Medulla oblongata (tissue), 1 donor: ENCODE measurements around the gene ITPR1.
"Not testable (repeated sequence)": the region's sequence is repeated elsewhere in the genome, so short reads cannot be mapped to it uniquely, and the experiment has no call there.

ENCODE experiments used
- DNase-seq: peaks from one replicate; pipeline ENCODE4 v3.0.0-alpha.2; 2015; ENCODE audit errors: extremely low spot score

Gene ITPR1

DNA sequence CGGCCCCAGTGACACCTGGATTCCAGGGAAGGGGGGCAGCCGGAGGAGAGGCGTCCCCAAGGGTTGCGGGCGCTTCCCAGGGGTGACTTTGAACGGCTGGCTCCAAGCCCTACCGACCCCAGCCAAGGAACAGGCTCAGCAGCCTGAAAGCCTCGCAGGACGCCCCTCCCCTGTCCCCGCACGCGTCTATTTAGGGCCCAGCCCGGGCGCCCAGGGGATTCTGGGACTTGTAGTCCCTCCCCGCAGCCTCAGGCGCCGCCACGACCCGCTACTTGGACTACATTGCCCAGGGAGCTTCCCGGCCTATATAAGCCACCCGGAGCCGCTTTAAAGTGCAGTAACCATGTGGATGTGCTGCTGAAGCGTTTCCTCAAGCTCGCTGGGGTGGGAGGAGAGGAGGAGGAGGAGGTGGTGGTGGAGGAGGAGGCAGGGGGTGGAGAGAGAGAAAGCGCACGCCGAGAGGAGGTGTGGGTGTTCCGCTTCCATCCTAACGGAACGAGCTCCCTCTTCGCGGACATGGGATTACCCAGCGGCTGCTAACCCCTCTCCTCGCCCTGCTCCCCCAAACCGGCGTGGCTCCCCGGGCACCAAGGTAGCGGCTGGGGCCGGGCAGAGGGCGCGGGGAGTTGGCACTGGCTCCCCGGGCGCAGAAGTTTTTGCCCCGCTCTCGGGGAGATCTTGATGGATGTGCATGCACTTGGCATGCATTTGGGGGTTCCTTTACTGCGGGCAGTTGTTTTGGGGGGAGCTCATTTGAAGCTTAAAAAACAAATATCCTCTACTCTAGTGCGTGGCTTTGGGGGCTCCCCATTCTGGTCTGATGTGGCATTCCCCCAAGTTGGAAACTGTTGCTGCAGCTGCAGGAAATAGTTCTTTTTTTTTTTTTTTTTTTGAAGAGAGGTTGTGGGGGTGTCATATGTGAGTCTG, at the start of gene ITPR1:
Gene ITPR1 (plus strand): TSS at position 335 of the 927 bp plus-strand sequence. CDS start 23,144 bp downstream, outside the sequence.
- peak; percentile 99 for DNase-seq

DNA sequence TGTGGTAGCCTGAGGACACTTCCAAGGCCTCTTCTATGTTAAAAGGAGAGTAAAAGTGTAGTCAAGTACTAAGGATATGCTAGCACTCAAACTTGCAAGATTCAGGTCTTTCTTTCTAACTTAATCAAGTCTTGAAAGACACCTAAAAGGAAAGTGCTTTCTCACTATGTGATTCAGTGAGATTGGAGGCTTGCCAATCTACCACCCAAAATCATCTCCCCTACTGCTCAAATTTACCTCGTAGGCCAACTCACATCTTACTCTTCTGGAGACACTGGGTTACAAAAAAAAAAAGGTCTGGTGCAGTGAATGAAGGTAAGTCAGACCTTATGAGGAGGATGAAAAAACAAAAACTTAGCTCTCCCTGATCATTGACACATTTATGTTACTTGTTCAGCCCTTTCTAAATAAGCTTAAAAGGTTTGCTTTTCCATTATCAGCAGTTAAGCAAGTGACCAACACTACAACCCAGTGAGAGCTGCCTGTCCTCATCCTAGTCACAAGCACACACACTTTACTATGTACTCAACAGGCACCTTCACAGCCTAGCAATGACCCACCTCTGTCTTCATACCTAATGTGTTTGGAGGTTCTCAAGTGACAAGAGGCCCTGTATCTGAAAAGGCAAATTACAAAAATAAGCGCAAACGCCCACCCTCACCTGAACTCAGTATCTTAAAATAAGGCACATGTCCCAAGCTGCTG, 45.7 kb upstream of the ITPR1 start:
- DNase-seq, result no peak

DNA sequence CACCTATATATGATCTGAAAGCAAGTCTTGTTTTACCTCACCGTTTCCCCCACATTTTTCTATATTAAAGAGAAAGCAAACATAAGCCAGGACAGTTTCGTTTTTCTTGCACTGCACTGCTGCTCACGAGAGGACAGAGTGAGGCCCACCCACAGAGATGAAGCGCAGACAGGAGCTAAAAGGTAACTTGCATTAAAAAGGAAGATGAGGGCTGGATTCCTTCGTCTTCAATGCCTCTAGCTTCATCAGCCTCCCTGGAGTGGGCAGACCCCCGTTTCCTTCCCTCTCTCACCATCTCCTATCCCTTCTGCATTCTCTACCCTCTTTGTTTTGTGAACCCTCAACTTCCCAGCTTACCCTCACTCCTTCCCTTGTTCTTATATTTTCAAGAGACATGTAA, 45.0 kb upstream of the ITPR1 start:
- no peak for DNase-seq

DNA sequence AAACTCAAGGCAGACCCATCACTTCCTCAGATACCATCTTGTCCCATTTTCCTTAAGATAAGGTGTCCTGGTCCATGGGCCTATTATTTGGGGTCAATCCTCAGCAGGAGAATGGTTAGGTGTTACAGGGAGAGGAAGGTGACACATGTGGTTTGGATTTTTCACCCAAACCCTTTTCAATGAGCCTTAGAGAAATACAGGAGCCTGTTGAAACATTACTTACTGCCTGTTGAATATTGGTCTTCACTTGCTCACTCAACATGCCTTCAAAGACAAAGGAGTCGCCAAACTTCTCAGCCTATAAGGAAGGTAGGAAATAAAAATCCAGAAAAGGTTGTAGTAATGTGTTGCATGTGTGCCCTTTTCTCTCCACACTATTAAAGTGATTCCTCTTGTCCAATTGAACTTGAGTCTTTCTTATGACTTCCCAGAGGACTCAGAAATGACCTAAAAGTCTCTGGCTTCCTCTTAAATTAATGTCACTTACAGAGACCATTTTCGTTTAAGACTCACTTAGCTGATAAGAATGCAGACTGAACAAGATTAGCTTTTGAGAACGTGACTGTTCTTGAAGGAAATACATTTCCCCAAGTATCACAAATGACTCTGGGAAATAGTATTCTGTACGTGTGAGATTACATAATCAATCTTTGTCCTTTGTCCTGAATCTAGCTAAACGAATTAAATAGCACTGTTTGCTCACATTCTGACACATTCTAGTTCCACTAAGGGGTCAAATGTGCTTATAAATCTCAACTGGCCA, 43.9 kb upstream of the ITPR1 start:
- no peak for DNase-seq

DNA sequence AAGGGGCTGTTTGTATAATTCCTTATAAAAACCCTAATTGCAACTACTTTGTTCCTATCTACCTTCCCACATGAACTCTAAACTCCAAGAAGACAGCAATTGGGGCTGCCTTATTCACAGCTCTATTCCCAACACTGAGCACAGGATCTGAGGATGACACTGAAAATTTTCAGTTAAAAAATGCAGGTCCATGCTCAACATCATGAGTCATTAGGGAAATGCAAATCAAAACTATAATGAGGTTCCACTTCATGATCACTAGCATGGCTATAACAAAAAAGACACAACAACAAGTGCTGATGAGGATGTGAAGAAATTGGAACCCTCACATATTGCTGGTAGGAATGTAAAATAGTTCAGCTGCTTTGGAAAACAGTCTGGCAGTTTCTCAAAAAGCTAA, 39.0 kb upstream of the ITPR1 start:
- no peak for DNase-seq

DNA sequence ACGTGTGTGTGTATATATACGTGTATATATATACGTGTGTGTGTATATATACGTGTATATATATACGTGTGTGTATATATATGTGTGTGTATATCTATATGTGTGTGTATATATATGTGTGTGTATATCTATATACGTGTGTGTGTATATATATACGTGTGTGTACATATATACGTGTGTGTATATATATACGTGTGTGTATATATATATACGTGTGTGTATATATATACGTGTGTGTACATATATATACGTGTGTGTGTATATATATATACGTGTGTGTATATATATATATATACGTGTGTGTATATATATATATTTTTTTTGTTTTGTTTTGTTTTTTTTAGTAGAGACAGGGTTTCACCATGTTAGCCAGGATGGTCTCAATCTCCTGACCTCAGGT, 36.4 kb upstream of the ITPR1 start:
- not testable (repeated sequence) for DNase-seq

DNA sequence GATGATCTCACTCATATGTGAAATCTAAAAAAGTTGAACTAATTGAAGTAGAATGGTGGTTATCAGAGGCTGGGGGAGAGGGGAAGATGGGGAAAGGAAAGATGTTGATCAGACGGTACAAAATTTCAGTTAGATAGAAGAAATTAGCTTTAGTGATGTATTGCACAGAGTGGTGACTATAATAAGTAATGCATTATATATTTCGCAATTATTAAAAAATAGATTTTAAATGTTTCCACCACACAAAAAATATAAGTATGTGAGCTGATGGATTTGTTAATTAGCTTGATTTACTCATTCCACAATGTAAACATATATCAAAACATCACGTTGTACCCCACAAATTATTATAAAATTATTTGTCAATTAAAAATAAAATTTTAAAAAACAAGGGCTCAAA, 34.2 kb upstream of the ITPR1 start:
- no peak for DNase-seq

DNA sequence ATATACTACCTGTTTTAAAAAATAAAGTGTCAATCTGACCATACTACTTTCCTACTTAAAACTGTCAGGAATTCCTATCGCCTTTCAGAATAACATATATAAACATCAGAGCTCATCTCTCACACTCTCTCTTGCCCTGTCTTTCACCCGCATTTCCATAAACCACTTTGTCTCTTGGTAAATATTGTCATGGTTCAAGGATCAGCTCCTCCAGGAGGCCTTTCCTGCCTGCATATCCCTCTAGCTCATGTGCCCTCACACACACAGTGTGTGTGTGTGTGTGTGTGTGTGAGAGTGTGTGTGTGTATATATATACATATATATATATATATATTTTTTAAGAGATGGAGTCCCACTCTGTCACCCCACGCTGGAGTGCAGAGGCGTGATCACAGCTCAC, 32.8 kb upstream of the ITPR1 start:
- DNase-seq, result no peak

DNA sequence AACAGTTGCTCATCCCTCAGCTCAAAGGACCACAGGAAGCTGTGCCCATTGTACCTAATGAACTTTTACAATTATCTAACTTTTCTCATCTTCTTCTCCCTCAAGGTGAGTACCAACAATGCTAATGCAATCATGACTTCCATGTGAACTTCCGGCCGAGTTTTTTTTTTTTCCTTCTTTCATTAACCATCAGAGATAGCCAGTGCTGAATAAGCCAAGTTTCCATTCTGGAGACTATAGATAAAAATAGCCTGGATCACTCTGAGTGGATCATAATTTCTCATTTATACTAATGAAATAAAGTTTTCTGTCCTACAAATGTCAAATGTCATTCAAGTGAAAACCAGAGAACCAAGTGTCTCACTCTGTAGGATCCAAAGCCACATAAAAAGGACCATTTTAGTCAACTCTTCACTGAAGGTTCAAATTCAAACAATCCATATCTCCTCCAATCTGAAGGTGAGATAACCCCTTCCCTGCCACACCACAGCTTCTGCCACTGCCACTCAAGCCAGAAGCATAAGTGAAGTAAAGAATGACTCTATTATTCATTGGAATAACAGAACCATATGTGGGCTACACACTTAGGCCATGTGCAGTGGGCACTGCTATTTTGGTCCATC, 31.6 kb upstream of the ITPR1 start:
- DNase-seq, result no peak

DNA sequence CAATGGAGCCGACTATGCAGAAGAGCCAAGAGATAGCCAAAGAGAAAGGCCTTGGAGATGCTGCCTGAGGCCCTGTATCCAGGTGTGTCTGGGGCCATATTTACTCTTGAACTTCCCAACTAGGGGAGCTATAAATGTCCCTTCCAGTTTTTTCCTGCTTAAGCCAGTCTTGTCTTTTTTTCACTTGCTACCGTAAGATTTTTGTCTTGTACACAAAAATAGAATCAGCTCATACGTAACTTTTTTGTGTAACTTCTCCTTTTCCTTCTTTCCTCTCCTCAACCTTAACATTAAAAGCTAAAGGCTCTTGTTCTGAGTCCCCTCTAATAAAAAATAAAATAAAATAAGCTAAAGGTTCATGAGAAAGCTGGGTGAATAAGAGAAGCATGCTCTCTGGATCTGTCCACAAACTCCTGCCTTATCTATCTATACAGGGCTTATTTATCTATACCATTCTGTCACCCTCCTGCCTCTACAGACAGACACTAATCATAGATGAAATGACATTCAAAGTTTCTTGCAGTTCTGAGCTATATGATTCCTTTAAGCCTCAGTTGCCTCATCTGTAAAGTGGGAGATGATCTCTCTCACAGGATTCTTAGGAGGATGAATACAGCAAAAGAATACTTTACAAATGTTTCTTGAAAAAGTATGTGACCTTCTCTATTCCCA, 30.6 kb upstream of the ITPR1 start:
- no peak for DNase-seq

DNA sequence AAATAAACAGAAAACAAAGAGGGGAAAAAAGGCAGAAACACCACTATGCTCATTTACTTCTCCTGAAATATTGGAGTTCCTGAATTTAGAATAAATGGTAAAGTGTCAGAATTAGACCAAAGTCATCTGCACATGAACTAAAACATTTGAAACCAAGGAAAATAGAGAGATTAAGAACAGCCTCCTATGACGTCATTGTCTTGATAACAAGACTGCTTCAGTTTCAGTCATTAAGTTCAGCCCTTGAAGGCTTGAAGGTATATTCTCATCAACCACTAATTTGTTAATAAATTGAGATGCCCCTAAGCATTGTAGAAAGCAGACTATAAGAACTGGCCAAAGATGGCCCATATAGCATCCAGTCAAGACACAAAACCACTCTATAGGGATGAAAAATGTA, 28.6 kb upstream of the ITPR1 start:
- DNase-seq, result no peak

DNA sequence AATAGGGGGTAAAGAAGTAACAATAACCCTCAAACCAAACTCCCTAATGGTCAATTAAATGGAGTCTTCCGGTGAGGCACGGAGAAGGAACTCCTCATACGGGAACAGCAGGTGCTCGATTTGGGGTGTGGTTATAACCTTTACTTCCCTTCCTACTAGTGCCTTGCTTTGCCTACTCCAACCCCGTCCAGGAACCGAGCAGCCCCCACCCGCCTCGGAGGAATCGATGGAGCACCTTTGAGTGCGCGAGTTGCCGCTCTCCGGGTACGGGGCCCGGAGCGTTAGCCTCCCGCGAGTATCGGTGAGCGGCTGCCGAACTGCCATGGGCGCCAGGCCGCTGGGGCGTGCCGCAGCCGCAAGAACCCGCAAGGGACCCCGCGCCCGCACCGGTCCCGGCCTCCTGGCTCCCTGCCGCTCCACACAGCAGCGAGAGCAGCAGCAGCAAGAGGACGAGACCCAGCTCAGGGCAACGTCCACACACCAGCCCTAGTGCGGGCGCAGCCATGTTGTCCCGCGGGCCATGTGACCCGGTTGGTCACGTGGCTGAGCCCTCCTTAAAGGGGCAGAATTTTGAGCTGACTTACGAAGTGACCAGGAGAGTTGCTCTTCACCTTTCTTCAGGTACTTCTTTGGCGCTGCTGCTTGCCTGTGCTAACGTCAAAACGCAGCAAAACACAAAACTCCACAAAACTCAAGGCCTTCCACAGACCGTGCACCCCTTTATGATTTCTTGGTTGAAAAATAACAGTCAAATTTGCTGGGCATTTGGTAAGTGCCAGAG, 26.2 kb upstream of the ITPR1 start, which contains the start of gene SUMF1:
Gene SUMF1 (minus strand): TSS at position 529 of the 781 bp plus-strand sequence. CDS start 24 bp downstream, at position 505.
- peak; percentile 89 for DNase-seq

DNA sequence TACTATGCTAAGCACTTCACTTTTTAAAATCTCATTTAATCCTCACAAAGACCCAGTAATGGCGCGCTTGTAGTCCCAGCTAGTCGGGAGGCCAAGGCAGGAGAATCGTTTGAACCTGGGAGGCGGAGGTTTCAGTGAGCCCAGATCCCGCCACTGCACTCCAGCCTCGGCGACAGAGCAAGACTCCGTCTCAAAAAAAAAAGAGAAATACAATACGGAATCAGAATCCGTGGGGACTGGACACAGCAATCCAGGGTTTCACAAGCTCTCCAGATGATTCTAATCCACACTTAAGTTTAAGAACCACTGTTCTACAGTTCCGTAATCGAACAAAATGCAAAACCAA, 25.7 kb upstream of the ITPR1 start:
- DNase-seq, result no peak

DNA sequence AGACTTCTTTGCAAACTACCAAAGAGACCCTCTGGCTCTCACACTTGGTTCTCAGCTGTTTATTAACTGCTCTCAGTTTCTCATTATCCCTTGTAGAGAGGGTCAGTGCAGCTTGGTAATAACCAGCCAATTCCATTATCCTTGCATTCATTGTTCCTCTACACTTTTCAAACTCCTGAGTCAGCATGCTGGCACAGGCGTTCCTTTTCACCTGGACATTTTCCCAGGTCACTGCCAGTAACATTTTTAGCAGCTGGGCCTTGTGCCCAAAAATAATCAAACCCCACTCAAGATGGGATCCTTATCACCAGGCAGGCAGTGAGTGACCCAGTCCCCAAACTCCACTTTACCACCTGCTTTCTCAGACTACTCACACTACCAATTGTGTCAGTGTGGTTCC, 21.2 kb upstream of the ITPR1 start:
- DNase-seq, result no peak

DNA sequence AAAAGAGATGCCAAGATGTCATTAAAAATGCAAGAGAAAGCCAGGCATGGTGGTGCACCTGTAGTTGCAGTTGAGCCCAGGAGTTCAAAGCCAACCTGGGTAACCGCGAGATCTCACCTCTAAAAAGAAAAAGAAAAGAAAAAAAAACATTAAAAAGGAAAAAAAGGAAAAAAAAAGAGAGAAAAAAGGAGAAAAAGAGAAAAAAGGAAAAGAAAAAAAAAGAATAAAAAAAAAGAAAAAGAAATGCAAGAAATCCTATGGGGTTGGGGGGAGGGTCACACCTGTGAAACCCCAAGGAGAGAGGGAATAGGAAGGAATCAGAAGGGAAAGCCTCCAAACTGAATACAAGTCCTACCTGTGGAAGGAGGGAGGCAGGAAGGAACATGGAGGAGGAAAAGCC, 20.8 kb upstream of the ITPR1 start:
- DNase-seq, result no peak

DNA sequence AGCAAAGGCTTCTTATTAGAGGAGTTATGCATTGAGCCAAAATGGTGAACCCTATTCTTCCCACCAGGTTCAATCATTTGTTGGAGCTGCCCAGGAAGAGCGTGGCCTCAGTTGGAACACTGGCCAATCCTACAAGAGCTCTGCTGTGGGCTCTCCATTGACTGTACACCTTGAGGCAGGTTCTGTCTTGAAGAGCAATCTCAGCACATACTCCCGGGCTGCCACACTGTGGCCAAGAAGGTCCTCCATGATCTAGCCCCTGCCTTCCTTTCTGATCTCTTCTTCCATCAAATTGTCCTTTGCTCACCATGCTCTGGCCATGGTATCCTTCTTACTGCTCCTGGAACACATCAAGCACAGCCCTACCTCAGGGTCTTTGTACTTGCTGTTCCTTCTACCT, 20.4 kb upstream of the ITPR1 start:
- DNase-seq, result no peak

DNA sequence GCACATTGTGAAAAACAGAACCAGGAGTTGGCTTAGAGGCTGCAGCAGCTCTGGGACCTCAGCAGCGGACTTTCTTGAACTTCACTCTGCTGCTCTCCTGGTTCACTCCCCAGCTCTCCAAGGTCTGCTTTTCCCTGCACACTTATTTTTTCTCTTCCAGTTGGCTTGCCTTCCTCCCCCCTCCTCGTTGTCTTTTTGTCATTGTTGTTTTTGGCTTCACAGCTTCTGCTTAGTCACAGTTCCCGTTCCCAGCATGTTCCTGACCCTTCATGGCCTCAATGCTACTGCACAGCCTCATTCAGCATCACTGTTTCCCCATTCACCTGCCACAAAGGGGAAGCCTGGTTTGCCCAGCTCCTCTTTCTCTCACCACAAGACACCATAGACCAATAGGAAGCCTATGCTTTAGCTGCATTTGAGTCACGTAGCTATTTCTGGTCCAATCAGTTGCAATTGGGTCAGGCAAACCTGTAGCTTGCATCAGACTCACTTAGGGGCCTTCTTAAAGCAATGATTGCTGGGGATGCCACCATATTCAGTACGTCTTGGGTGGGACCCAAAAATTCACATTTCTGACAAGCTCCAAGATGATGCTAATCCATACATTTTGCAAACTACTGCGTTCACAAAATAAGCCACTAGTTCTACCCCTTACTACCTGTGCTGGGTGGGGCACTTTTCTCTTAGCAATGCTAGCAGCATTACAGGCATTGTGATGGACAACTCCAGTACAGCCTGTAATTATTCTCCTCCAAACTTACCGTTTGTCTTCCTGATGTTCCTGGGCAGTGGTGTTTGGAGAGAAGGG, 18.3 kb upstream of the ITPR1 start:
- peak; percentile 65 for DNase-seq

DNA sequence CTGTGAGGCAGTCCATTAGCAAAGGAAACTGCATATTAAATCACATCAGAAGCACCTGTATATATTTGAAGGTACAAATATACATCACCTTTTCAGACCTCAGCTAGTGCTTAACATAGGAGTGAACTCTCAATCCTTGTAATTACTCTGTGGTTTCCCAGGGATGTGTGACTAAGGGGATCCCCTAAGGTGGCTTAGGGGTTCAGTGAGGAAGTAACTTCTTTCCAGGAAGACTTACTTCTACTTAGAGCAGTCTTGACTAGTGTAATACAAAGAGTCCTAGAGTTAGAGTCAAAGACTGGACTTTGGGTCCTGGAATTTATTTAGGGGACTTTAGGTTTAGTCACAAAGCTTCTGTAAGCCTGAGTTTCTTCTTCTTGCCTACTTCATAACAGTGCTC, 17.3 kb upstream of the ITPR1 start:
- DNase-seq, result no peak

DNA sequence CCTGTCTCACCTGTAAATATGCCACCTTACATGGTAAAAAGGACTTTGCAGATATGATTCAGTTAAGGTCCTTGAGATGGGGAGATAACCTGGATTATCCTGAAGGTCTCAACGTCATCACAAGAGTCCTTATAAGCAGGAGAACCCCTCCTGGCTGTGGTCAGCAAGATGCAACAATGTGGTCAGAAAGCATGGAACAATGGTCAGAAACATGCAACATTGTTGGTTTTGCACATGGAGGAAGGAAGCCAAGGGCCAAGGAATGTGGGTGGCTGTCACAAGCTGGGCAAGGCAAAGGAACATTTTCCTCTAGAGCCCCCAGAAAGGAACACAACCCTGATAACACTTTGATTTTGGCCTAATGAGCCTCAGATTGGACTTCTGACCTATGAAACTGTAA, 16.7 kb upstream of the ITPR1 start:
- DNase-seq, result no peak

DNA sequence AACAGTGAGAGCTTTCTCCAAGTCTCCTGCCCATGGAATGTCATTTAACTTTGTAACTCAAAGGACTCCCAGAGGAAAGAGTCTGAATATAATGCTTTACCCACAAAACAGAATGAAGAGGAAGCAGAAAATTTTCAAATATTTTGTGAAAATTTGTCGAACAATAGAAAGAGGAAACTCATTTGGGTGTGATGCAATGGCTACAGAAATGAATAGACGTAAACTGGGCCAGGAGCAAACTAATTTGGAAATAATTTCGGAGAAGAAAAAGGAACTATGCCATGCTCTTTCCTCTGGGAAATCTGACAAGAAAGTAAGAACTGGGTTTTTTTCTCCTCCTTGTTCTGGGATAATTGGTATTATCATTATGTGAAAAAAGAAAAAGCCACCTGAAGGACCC, 14.9 kb upstream of the ITPR1 start:
- DNase-seq, result no peak
